Panc1 (cell line): ENCODE results near the gene CRISPLD2. TPM values are rescaled to one million over a fixed set of nuclear protein-coding genes. Genes with fewer than 3 reads are reported as not detected.

Experiments used
- ATAC-seq: fragments of 200-7000 bp; cut with Tn5 transposase; 2 replicates; pipeline ENCODE4 v1.9.1; 2020; ENCODE audit warnings: mild to moderate bottlenecking, moderate library complexity
- BruUV-seq: library from RNA; stranded (reverse); fragments of 400-500 nt; replicated peaks from 2 replicates; lab custom pipeline; 2021; lab: Mats Ljungman, UMichigan
- CTCF ChIA-PET: fragments of 300-600 bp; sonication (Branson Sonifier 250); formaldehyde crosslinking; loops from one replicate; lab custom pipeline; 2022; ENCODE audit warnings: antibody characterized with exemption; lab: Charles Lee
- POLR2A ChIA-PET: fragments of 300-600 bp; sonication (Branson Sonifier 250); formaldehyde crosslinking; loops from one replicate; lab custom pipeline; 2022; ENCODE audit warnings: antibody characterized with exemption; lab: Charles Lee
- DNase-seq: peaks from one replicate; pipeline ENCODE4 v3.0.0-alpha.2; 2010; ENCODE audit warnings: low read depth, low spot score
- H3K27ac ChIP-seq: 2 replicates; pipeline ENCODE4 v1.5.1; 2011; ENCODE audit warnings: mild to moderate bottlenecking, low read length, inconsistent platforms
- H3K27me3 ChIP-seq: fragments of 200-500 bp; sonication (Bioruptor generic); 2 replicates; pipeline ENCODE4 v1.6.0; 2014; ENCODE audit warnings: low read length, inconsistent platforms; ENCODE audit not compliant: control insufficient read depth, insufficient read depth
- H3K36me3 ChIP-seq: fragments of 200-500 bp; sonication (Bioruptor generic); 2 replicates; pipeline ENCODE4 v1.5.1; 2014; ENCODE audit warnings: inconsistent platforms, mild to moderate bottlenecking, low read length, moderate library complexity; ENCODE audit not compliant: control insufficient read depth, insufficient read depth
- H3K4me1 ChIP-seq: 2 replicates; pipeline ENCODE4 v1.5.1; 2011; ENCODE audit warnings: inconsistent platforms, mild to moderate bottlenecking, low read length, moderate library complexity; ENCODE audit not compliant: control insufficient read depth, insufficient read depth
- H3K4me3 ChIP-seq, 2 experiments: 2 replicates each; pipeline ENCODE4 v1.5.1; 2011 to 2012; ENCODE audit warnings: low read depth in 2 of 2, low read length in 2 of 2, mild to moderate bottlenecking in 2 of 2, inconsistent platforms in 1 of 2, moderate library complexity in 1 of 2
- H3K9me3 ChIP-seq: fragments of 200-500 bp; sonication (Bioruptor generic); 2 replicates; pipeline ENCODE4 v1.5.1; 2014; ENCODE audit warnings: low read depth, mild to moderate bottlenecking, inconsistent platforms, low read length, moderate library complexity; ENCODE audit not compliant: control insufficient read depth, insufficient read depth
- POLR2AphosphoS5 ChIP-seq: IDR thresholded peaks from 2 replicates; pipeline ENCODE4 v1.6.1; 2012; ENCODE audit warnings: mild to moderate bottlenecking, low read depth, low read length, moderate library complexity
- SIN3A ChIP-seq: IDR thresholded peaks from 2 replicates; pipeline ENCODE4 v1.6.1; 2012; ENCODE audit warnings: low read depth, mild to moderate bottlenecking, low read length, moderate library complexity, borderline replicate concordance; ENCODE audit not compliant: insufficient read depth
- TCF7L2 ChIP-seq: IDR thresholded peaks from 2 replicates; pipeline ENCODE4 v1.6.1; 2011; ENCODE audit warnings: mild to moderate bottlenecking, low read depth, low read length, inconsistent platforms
- in situ Hi-C: cut with HindIII; loops from 2 replicates; pipeline ENCODE4 v1.10.0; 2016; ENCODE audit warnings: low sequenced_read_pairs, low pct_unique_long_range_greater_than_20kb
- intact Hi-C: fragments of 100-400 bp; cut with micrococcal nuclease; formaldehyde crosslinking; loops from one replicate; pipeline ENCODE4 v1.10.0; 2022; ENCODE audit not compliant: unreplicated experiment
- total RNA-seq: library from RNA; stranded (reverse); gene quantifications from one replicate; pipeline ENCODE4 v1.2.1, GENCODE V29; 2021; ENCODE audit not compliant: unreplicated experiment
- TF ChIP-seq, protein P1 (sequence below): fragments of 450-650 bp; IDR thresholded peaks from 2 replicates; pipeline ENCODE4 v1.5.1; 2017; ENCODE audit warnings: mild to moderate bottlenecking
- TF ChIP-seq, protein P2 (sequence below), 2 experiments: IDR thresholded peaks; 2 replicates each; pipeline ENCODE4 v1.6.1; 2011 to 2012; ENCODE audit warnings: low read depth in 2 of 2, control low read depth in 1 of 2, low read length in 1 of 2, mild to moderate bottlenecking in 1 of 2, moderate library complexity in 1 of 2; ENCODE audit not compliant: insufficient read depth in 1 of 2

Gene CRISPLD2
- total RNA-seq, 1 experiment from 2014 or later: 12.9 TPM

DNA sequence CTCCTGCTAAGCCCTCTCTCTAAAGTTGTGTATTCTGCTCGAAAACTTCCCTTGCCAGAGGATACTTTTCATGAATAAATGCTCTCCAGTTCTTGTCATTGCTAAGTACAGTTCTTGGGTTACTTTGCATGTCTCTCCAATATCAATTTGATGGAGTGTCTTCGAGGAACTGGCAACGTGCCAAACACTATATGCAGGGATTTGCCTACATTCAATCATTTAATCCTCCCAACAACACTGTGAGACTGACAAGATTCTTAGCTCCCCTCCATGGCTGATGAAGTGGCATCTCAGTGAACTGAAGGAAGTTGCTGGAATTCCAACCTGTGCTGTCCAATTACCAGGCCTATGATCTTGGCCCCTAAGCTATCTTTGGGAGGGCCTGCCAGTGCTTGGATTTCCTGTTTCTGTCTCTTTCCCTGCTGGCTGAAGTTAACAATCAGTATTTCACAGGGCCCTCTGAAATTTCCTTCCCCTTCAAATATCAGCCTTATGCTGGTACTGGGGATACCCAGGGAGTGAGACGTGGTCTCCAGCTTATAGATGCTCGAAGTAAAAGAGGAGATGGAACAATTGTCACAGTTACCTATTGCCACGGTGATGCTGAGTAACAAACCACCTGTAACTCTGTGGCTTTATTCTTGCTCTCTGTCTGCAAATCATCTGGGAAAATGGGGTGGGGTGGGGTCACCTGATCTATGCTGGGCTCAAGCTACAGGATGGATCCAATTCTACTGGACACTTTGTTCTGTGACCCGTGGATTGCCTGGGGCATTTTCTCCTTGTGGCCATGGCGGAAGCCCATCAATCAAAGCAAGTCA lies 19.4 kb upstream of the CRISPLD2 start:
- TF ChIP-seq, protein P1, sequence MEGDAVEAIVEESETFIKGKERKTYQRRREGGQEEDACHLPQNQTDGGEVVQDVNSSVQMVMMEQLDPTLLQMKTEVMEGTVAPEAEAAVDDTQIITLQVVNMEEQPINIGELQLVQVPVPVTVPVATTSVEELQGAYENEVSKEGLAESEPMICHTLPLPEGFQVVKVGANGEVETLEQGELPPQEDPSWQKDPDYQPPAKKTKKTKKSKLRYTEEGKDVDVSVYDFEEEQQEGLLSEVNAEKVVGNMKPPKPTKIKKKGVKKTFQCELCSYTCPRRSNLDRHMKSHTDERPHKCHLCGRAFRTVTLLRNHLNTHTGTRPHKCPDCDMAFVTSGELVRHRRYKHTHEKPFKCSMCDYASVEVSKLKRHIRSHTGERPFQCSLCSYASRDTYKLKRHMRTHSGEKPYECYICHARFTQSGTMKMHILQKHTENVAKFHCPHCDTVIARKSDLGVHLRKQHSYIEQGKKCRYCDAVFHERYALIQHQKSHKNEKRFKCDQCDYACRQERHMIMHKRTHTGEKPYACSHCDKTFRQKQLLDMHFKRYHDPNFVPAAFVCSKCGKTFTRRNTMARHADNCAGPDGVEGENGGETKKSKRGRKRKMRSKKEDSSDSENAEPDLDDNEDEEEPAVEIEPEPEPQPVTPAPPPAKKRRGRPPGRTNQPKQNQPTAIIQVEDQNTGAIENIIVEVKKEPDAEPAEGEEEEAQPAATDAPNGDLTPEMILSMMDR: no peak
- no peak for TF ChIP-seq SIN3A
- TF ChIP-seq, protein P2, sequence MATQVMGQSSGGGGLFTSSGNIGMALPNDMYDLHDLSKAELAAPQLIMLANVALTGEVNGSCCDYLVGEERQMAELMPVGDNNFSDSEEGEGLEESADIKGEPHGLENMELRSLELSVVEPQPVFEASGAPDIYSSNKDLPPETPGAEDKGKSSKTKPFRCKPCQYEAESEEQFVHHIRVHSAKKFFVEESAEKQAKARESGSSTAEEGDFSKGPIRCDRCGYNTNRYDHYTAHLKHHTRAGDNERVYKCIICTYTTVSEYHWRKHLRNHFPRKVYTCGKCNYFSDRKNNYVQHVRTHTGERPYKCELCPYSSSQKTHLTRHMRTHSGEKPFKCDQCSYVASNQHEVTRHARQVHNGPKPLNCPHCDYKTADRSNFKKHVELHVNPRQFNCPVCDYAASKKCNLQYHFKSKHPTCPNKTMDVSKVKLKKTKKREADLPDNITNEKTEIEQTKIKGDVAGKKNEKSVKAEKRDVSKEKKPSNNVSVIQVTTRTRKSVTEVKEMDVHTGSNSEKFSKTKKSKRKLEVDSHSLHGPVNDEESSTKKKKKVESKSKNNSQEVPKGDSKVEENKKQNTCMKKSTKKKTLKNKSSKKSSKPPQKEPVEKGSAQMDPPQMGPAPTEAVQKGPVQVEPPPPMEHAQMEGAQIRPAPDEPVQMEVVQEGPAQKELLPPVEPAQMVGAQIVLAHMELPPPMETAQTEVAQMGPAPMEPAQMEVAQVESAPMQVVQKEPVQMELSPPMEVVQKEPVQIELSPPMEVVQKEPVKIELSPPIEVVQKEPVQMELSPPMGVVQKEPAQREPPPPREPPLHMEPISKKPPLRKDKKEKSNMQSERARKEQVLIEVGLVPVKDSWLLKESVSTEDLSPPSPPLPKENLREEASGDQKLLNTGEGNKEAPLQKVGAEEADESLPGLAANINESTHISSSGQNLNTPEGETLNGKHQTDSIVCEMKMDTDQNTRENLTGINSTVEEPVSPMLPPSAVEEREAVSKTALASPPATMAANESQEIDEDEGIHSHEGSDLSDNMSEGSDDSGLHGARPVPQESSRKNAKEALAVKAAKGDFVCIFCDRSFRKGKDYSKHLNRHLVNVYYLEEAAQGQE (IDR thresholded peaks at IDR 0.05; ENCODE audit: insufficient read depth in 1 of 2, low read depth in 2 of 2, low read length in 1 of 2): no peak
- H3K4me3 ChIP-seq: no peak overlapping the region
- DNase-seq (no peak), ATAC-seq (no peak)
- no peaks in the 10 kb centered on the region for H3K4me1 ChIP-seq
- H3K9me3 ChIP-seq: no peaks in the 10 kb centered on the region
- ChIA-PET CTCF (no interaction called here), POLR2A (no interaction called here)
- no peak overlapping the region for H3K27ac ChIP-seq
- in situ Hi-C loops (no loop called here), intact Hi-C loops (no loop called here)
- H3K27me3 ChIP-seq: no peaks in the 10 kb centered on the region
- no peaks in the 10 kb centered on the region for H3K36me3 ChIP-seq
- no TSS peak for BruUV-seq

DNA sequence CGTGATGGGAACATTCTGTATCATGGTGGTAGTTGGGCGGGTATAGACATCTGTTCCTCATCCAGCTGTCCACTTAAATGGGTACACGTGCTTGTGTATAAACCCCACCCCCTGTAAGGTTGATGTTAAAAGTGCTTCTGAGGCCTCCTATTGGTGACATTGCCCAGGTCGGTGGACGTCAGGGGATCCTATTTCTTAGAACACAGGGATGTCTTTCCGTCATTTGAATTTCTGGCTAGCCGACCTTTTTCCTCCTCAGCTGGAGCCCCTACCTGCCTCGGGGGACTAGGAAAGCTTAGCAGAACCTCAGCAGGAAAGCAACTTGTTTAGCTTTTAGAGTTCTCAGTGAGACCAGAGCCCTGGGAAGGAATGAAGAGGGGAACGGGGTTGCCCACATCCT lies 16.6 kb upstream of the CRISPLD2 start:
- POLR2A ChIA-PET: no interaction called here
- CTCF ChIA-PET: no interaction called here
- H3K4me3 ChIP-seq: no peak overlapping the region
- no peak for DNase-seq
- H3K4me1 ChIP-seq: peaks cover 6% of the 10 kb centered on the region; the same call in 1 of the 2 replicates
- H3K9me3 ChIP-seq: no peaks in the 10 kb centered on the region
- H3K36me3 ChIP-seq: no peaks in the 10 kb centered on the region
- intact Hi-C loops (no loop called here), in situ Hi-C loops (no loop called here)
- TF ChIP-seq POLR2AphosphoS5 (no peak), TCF7L2 (no peak), SIN3A (no peak)
- TF ChIP-seq, protein P1: no peak
- TF ChIP-seq, protein P2 (IDR thresholded peaks at IDR 0.05; ENCODE audit: insufficient read depth in 1 of 2, low read depth in 2 of 2, low read length in 1 of 2): no peak
- no TSS peak for BruUV-seq
- ATAC-seq: no peak
- no peak overlapping the region for H3K27ac ChIP-seq
- H3K27me3 ChIP-seq: no peaks in the 10 kb centered on the region
